Measurements from ENCODE around the gene HDDC3. TPM values are rescaled to one million over a fixed set of nuclear protein-coding genes. Genes with fewer than 3 reads are reported as not detected.

Gene HDDC3
- total RNA-seq, 1 experiment from 2014 or later, result 5.3 TPM

DNA sequence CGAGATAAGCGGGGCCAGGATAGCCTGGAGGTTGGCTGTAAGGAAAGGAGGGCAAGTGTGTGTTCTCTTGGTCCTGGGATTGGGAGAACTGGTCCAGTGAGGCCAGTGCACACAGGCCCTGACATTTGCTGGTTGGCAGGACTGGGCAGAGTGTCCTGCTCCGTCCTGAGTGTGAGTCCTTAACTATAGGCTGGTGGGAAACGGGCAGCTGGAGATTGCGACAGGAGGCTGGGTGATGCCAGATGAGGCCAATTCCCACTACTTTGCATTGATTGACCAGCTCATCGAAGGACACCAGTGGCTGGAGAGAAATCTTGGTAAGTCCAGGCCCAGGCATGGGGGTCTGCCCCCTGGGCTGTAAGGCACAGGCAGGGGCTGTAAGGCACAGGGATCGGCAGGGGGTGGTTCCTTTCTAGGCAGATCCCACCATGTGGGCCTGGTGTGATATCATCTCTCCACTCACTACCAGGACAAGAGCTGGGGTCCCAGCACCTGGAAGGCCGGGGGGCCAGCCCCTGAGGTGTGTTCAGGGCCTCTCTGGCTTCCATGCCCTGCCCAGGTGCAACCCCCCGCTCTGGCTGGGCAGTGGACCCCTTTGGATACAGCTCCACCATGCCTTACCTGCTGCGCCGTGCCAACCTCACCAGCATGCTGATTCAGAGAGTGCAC lies 26.0 kb downstream of the HDDC3 start:
- H3K4me3 ChIP-seq (ENCODE audit: low read depth in 2 of 2, low read length in 2 of 2), result no peak overlapping the region
- TF ChIP-seq TCF7L2 (IDR thresholded peaks at IDR 0.05; ENCODE audit: low read depth, low read length), result no peak
- no peak for TF ChIP-seq REST (IDR thresholded peaks at IDR 0.05; ENCODE audit: insufficient read depth in 1 of 2, low read depth in 2 of 2, low read length in 1 of 2)
- TF ChIP-seq POLR2AphosphoS5 (IDR thresholded peaks at IDR 0.05; ENCODE audit: low read depth, low read length), result no peak
- no peak for TF ChIP-seq CTCF (IDR thresholded peaks at IDR 0.05)
- no peak for TF ChIP-seq SIN3A (IDR thresholded peaks at IDR 0.05; ENCODE audit: borderline replicate concordance, insufficient read depth, low read depth, low read length)
- BruUV-seq (replicated peaks), result no TSS peak
- H3K27ac ChIP-seq (ENCODE audit: low read length), result no peak overlapping the region
- ChIA-PET CTCF (no interaction called here), POLR2A (no interaction called here)
- ATAC-seq (no peak), DNase-seq (ENCODE audit: low read depth, low spot score) (no peak)
- intact Hi-C loops (cut with micrococcal nuclease; ENCODE audit: unreplicated experiment) (no loop called here), in situ Hi-C loops (cut with HindIII; ENCODE audit: low pct_unique_long_range_greater_than_20kb, low sequenced_read_pairs) (no loop called here)
- H3K27me3 ChIP-seq (ENCODE audit: control insufficient read depth, insufficient read depth, low read length), result no peaks in the 10 kb centered on the region
- H3K9me3 ChIP-seq (ENCODE audit: control insufficient read depth, insufficient read depth, low read depth, low read length), result no peaks in the 10 kb centered on the region
- peaks cover 12% of the 10 kb centered on the region for H3K4me1 ChIP-seq (ENCODE audit: control insufficient read depth, insufficient read depth, low read length)
- H3K36me3 ChIP-seq (ENCODE audit: control insufficient read depth, insufficient read depth, low read length), result 0 out of 2 replicates have a peak, but pooled peaks cover 5% of the 10 kb centered on the region

GRCh38 chr15:90905306-90906180 lies 26.8 kb downstream of the HDDC3 start:
- intact Hi-C loops (cut with micrococcal nuclease; ENCODE audit: unreplicated experiment) (no loop called here), in situ Hi-C loops (cut with HindIII; ENCODE audit: low pct_unique_long_range_greater_than_20kb, low sequenced_read_pairs) (no loop called here)
- H3K9me3 ChIP-seq (ENCODE audit: control insufficient read depth, insufficient read depth, low read depth, low read length), result no peaks in the 10 kb centered on the region
- 0 out of 2 replicates have a peak, but pooled peaks cover 5% of the 10 kb centered on the region for H3K36me3 ChIP-seq (ENCODE audit: control insufficient read depth, insufficient read depth, low read length)
- no peak for ATAC-seq
- no peak for TF ChIP-seq REST (IDR thresholded peaks at IDR 0.05; ENCODE audit: insufficient read depth in 1 of 2, low read depth in 2 of 2, low read length in 1 of 2)
- no peak for TF ChIP-seq CTCF (IDR thresholded peaks at IDR 0.05)
- no peak for TF ChIP-seq POLR2AphosphoS5 (IDR thresholded peaks at IDR 0.05; ENCODE audit: low read depth, low read length)
- no peak for TF ChIP-seq SIN3A (IDR thresholded peaks at IDR 0.05; ENCODE audit: borderline replicate concordance, insufficient read depth, low read depth, low read length)
- TF ChIP-seq TCF7L2 (IDR thresholded peaks at IDR 0.05; ENCODE audit: low read depth, low read length), result no peak
- no peaks in the 10 kb centered on the region for H3K27me3 ChIP-seq (ENCODE audit: control insufficient read depth, insufficient read depth, low read length)
- no peak for DNase-seq (ENCODE audit: low read depth, low spot score)
- H3K4me3 ChIP-seq (ENCODE audit: low read depth in 2 of 2, low read length in 2 of 2), result no peak overlapping the region
- H3K4me1 ChIP-seq (ENCODE audit: control insufficient read depth, insufficient read depth, low read length), result peaks cover 12% of the 10 kb centered on the region
- CTCF ChIA-PET, result no interaction called here
- H3K27ac ChIP-seq (ENCODE audit: low read length), result no peak overlapping the region
- BruUV-seq (replicated peaks), result no TSS peak
- POLR2A ChIA-PET, result interaction anchor here (0.6 kb wide), 1 partner anchor 455 kb away, joined by 3 read pairs; no protein-coding TSS in a partner anchor
